ENCODE measurements around the gene SORBS2.

SORBS2 gene

GRCh38 chr4:185634066-185634652 lies 177.8 kb downstream of the SORBS2 start:
- Histone ChIP-seq H3K27ac (ENCODE audit: low read length) (no peak overlapping the region), H3K27me3 (ENCODE audit: low read depth, low read length) (no peaks in the 10 kb centered on the region), H4K20me1 (ENCODE audit: insufficient read depth, low read length) (no peaks in the 10 kb centered on the region), H3K4me3 (ENCODE audit: low read length) (no peak overlapping the region), H3K79me2 (ENCODE audit: low read length) (no peaks in the 10 kb centered on the region), H3K4me2 (ENCODE audit: low read length) (no peak overlapping the region), H3K9me3 (ENCODE audit: insufficient read depth, low read length) (no peaks in the 10 kb centered on the region), H2AFZ (ENCODE audit: low read depth, low read length) (no peak overlapping the region), H3K9ac (ENCODE audit: low read length) (no peak overlapping the region), H3K4me1 (ENCODE audit: low read length) (no peaks in the 10 kb centered on the region), H3K36me3 (replicated peaks; ENCODE audit: low read depth, low read length) (no peaks in the 10 kb centered on the region)
- TF ChIP-seq, protein P1, sequence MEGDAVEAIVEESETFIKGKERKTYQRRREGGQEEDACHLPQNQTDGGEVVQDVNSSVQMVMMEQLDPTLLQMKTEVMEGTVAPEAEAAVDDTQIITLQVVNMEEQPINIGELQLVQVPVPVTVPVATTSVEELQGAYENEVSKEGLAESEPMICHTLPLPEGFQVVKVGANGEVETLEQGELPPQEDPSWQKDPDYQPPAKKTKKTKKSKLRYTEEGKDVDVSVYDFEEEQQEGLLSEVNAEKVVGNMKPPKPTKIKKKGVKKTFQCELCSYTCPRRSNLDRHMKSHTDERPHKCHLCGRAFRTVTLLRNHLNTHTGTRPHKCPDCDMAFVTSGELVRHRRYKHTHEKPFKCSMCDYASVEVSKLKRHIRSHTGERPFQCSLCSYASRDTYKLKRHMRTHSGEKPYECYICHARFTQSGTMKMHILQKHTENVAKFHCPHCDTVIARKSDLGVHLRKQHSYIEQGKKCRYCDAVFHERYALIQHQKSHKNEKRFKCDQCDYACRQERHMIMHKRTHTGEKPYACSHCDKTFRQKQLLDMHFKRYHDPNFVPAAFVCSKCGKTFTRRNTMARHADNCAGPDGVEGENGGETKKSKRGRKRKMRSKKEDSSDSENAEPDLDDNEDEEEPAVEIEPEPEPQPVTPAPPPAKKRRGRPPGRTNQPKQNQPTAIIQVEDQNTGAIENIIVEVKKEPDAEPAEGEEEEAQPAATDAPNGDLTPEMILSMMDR (IDR thresholded peaks at IDR 0.05; ENCODE audit: low read depth, low read length): peak; percentile 35
- no peak for TF ChIP-seq EZH2phosphoT487 (IDR thresholded peaks at IDR 0.05; ENCODE audit: low read depth)

DNA sequence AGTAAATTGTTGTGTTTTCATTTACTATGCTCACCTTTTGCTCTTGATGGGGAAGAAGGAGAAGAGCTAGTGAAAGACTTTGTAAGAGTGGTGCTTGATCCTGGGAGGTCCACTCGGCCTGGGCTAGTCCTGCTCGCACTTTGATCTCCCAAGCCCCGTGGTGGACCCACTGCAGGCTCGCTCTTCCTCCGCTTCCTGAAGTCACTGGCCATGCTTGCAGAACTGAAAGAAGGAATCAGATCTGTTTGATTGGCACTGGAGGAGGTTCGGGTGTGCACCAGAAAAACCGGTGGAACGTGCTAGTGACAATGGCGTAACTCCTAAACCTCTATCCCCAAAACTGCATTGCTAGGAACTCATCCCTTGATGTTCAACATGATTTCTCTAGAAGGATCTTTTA lies 185.2 kb downstream of the SORBS2 start:
- Histone ChIP-seq H4K20me1 (ENCODE audit: insufficient read depth, low read length) (no peaks in the 10 kb centered on the region), H3K9me3 (ENCODE audit: insufficient read depth, low read length) (no peaks in the 10 kb centered on the region), H3K27ac (ENCODE audit: low read length) (no peak overlapping the region), H3K9ac (ENCODE audit: low read length) (no peak overlapping the region), H2AFZ (ENCODE audit: low read depth, low read length) (no peak overlapping the region), H3K27me3 (ENCODE audit: low read depth, low read length) (no peaks in the 10 kb centered on the region), H3K79me2 (ENCODE audit: low read length) (no peaks in the 10 kb centered on the region), H3K36me3 (replicated peaks; ENCODE audit: low read depth, low read length) (no peaks in the 10 kb centered on the region), H3K4me2 (ENCODE audit: low read length) (no peak overlapping the region), H3K4me1 (ENCODE audit: low read length) (no peaks in the 10 kb centered on the region), H3K4me3 (ENCODE audit: low read length) (no peak overlapping the region)
- TF ChIP-seq, protein P1 (IDR thresholded peaks at IDR 0.05; ENCODE audit: low read depth, low read length): no peak
- no peak for TF ChIP-seq EZH2phosphoT487 (IDR thresholded peaks at IDR 0.05; ENCODE audit: low read depth)

DNA sequence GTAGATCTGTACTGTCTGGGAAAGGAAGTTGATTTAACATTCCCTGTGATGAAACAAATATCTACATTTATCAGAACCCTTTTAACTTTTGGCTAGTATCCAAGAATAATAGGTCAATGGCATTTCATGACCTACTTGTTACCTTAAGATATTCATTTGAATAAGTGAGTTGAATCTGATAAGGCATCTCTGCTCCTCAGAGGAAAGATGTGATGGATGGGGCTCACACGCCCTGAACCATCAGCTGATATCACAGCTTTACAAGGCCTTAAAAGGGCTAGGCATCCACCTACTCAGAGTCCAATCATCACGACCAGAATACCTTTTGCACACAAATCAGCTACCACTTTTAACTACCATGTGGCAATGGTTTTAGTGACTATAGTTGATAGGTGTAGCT lies 186.5 kb downstream of the SORBS2 start:
- Histone ChIP-seq H3K27me3 (ENCODE audit: low read depth, low read length) (no peaks in the 10 kb centered on the region), H3K27ac (ENCODE audit: low read length) (no peak overlapping the region), H3K79me2 (ENCODE audit: low read length) (no peaks in the 10 kb centered on the region), H3K4me3 (ENCODE audit: low read length) (no peak overlapping the region), H3K4me2 (ENCODE audit: low read length) (no peak overlapping the region), H3K36me3 (replicated peaks; ENCODE audit: low read depth, low read length) (no peaks in the 10 kb centered on the region), H4K20me1 (ENCODE audit: insufficient read depth, low read length) (no peaks in the 10 kb centered on the region), H2AFZ (ENCODE audit: low read depth, low read length) (no peak overlapping the region), H3K4me1 (ENCODE audit: low read length) (no peaks in the 10 kb centered on the region), H3K9me3 (ENCODE audit: insufficient read depth, low read length) (no peaks in the 10 kb centered on the region), H3K9ac (ENCODE audit: low read length) (no peak overlapping the region)
- TF ChIP-seq, protein P1 (IDR thresholded peaks at IDR 0.05; ENCODE audit: low read depth, low read length): no peak
- no peak for TF ChIP-seq EZH2phosphoT487 (IDR thresholded peaks at IDR 0.05; ENCODE audit: low read depth)

GRCh38 chr4:185624259-185624589 lies 187.8 kb downstream of the SORBS2 start:
- Histone ChIP-seq H3K79me2 (ENCODE audit: low read length) (no peaks in the 10 kb centered on the region), H3K27me3 (ENCODE audit: low read depth, low read length) (no peaks in the 10 kb centered on the region), H4K20me1 (ENCODE audit: insufficient read depth, low read length) (no peaks in the 10 kb centered on the region), H3K4me2 (ENCODE audit: low read length) (no peak overlapping the region), H3K36me3 (replicated peaks; ENCODE audit: low read depth, low read length) (no peaks in the 10 kb centered on the region), H3K4me3 (ENCODE audit: low read length) (no peak overlapping the region), H3K9me3 (ENCODE audit: insufficient read depth, low read length) (no peaks in the 10 kb centered on the region), H3K4me1 (ENCODE audit: low read length) (no peaks in the 10 kb centered on the region), H3K27ac (ENCODE audit: low read length) (no peak overlapping the region), H3K9ac (ENCODE audit: low read length) (no peak overlapping the region), H2AFZ (ENCODE audit: low read depth, low read length) (no peak overlapping the region)
- TF ChIP-seq, protein P1 (IDR thresholded peaks at IDR 0.05; ENCODE audit: low read depth, low read length): no peak
- no peak for TF ChIP-seq EZH2phosphoT487 (IDR thresholded peaks at IDR 0.05; ENCODE audit: low read depth)
